ENCODE results near the gene PILRB. TPM values are rescaled to one million over a fixed set of nuclear protein-coding genes. Genes with fewer than 3 reads are reported as not detected.

Gene PILRB
- total and polyA plus RNA-seq, 2 of the 13 experiments (the other 11 are each of a cell fraction or from before 2014, with no cell fraction given), result 16.6 to 33.8 TPM

DNA sequence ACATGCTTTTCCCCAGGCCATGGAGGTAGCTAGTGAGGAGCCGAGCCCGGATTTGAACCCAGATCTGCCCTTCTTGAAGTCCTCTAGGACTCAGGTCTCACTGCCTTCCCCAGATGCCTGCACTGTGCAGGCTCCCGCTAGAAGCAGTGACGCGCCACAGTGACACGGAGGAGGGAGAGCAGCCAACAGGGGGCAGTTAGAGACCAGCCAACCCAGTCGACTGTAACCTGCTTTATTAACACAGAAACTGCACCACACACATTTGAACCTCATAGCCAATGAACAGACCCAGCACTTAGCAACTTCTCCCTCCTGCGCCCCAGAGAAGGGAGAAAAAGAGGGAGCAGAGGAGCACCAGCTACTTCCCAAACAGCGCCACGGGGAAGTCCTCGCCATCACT lies 42.7 kb downstream of the PILRB start (continued):
- TF ChIP-seq, protein P1, sequence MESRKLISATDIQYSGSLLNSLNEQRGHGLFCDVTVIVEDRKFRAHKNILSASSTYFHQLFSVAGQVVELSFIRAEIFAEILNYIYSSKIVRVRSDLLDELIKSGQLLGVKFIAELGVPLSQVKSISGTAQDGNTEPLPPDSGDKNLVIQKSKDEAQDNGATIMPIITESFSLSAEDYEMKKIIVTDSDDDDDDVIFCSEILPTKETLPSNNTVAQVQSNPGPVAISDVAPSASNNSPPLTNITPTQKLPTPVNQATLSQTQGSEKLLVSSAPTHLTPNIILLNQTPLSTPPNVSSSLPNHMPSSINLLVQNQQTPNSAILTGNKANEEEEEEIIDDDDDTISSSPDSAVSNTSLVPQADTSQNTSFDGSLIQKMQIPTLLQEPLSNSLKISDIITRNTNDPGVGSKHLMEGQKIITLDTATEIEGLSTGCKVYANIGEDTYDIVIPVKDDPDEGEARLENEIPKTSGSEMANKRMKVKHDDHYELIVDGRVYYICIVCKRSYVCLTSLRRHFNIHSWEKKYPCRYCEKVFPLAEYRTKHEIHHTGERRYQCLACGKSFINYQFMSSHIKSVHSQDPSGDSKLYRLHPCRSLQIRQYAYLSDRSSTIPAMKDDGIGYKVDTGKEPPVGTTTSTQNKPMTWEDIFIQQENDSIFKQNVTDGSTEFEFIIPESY (CRISPR knock-in tag; IDR thresholded peaks at IDR 0.05), result peak; percentile 61
- no peak for TF ChIP-seq HNRNPUL1 (IDR thresholded peaks at IDR 0.05; ENCODE audit: low read depth, low read length)
- TF ChIP-seq ZNF652 (CRISPR knock-in tag; IDR thresholded peaks at IDR 0.05; ENCODE audit: borderline replicate concordance, low read depth), result no peak
- TF ChIP-seq ZNF292 (CRISPR knock-in tag; IDR thresholded peaks at IDR 0.05; ENCODE audit: borderline replicate concordance, low read depth), result no peak

DNA sequence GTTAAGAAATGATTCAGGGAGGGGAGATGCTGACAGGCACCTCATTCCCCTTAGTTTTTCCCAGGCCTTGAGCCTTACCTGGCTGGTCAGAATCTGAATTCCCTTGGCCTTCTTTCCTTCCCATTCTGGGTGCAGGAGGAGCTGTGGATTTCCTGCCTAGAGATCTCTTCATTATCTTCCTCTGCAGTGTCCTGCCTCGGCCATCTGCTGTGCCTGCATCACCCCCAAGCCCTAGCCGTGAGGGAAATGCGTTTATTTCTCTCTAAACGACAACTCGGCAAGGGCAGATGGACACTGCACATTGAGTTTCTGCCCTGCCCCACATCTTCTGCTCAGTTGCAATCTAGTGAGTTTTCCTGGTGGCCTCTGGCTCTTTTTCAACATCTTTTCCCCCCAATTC lies 43.9 kb downstream of the PILRB start:
- intact Hi-C loops (cut with micrococcal nuclease; ENCODE audit: unreplicated experiment) (no loop called here), in situ Hi-C loops (cut with HindIII; ENCODE audit: extremely low pct_ligation_motif_present, low pct_unique_long_range_greater_than_20kb) (no loop called here)
- BruUV-seq (replicated peaks), result no TSS peak
- Histone ChIP-seq H3K4me3 (replicated peaks in 1 of 3; ENCODE audit: insufficient read depth in 1 of 3, low read depth in 2 of 3, low read length in 3 of 3) (no peak overlapping the region), H3K36me3 (replicated peaks in 1 of 2; ENCODE audit: control insufficient read depth in 1 of 2, insufficient read depth in 2 of 2, low read length in 2 of 2) (no peaks in the 10 kb centered on the region), H3K27ac (ENCODE audit: extremely low read length, insufficient read depth, low read length) (no peak overlapping the region), H4K20me1 (ENCODE audit: insufficient read depth, low read length) (no peaks in the 10 kb centered on the region), H3K4me2 (ENCODE audit: low read depth, low read length) (no peak overlapping the region), H2AFZ (ENCODE audit: low read length) (no peak overlapping the region), H3K4me1 (ENCODE audit: insufficient read depth, low read length) (peaks cover 17% of the 10 kb centered on the region), H3K9ac (ENCODE audit: insufficient read depth, low read depth, low read length) (no peak overlapping the region), H3K79me2 (ENCODE audit: insufficient read depth, low read length) (no peaks in the 10 kb centered on the region), H3K27me3 (ENCODE audit: control insufficient read depth in 1 of 2, insufficient read depth in 2 of 2, low read length in 2 of 2) (peaks cover 1 to 14% of the 10 kb centered on the region in 2 experiments; a peak in 3 of 5 replicates), H3K9me3 (ENCODE audit: low read length) (no peaks in the 10 kb centered on the region)
- ATAC-seq, result no peak
- FAIRE-seq, result no peak
- WGBS (ENCODE audit: low lambda C conversion rate), result 20% methylated on average over 5 of the region's 5 CpGs
- CTCF ChIA-PET (ENCODE audit: low intra/inter-chr PET ratio, low total read pairs), result no interaction called here
- DNase-seq (ENCODE audit: low spot score), result no peak
- TF ChIP-seq, protein P2, sequence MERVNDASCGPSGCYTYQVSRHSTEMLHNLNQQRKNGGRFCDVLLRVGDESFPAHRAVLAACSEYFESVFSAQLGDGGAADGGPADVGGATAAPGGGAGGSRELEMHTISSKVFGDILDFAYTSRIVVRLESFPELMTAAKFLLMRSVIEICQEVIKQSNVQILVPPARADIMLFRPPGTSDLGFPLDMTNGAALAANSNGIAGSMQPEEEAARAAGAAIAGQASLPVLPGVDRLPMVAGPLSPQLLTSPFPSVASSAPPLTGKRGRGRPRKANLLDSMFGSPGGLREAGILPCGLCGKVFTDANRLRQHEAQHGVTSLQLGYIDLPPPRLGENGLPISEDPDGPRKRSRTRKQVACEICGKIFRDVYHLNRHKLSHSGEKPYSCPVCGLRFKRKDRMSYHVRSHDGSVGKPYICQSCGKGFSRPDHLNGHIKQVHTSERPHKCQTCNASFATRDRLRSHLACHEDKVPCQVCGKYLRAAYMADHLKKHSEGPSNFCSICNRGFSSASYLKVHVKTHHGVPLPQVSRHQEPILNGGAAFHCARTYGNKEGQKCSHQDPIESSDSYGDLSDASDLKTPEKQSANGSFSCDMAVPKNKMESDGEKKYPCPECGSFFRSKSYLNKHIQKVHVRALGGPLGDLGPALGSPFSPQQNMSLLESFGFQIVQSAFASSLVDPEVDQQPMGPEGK (CRISPR knock-in tag; IDR thresholded peaks at IDR 0.05), result no peak
- no peak for TF ChIP-seq HDAC6 (IDR thresholded peaks at IDR 0.05; ENCODE audit: low read depth, low read length)
- TF ChIP-seq ZNF549 (CRISPR knock-in tag; IDR thresholded peaks at IDR 0.05), result no peak
- TF ChIP-seq TP53 (CRISPR knock-in tag; conservative IDR thresholded peaks at IDR 0.05), result no peak
- TF ChIP-seq ZBTB7A (CRISPR knock-in tag; IDR thresholded peaks at IDR 0.05), result no peak
- TF ChIP-seq RELA (CRISPR knock-in tag; IDR thresholded peaks at IDR 0.05), result no peak
- no peak for TF ChIP-seq NFKBIZ (CRISPR knock-in tag; IDR thresholded peaks at IDR 0.05)
- TF ChIP-seq POLR2AphosphoS2 (IDR thresholded peaks at IDR 0.05; ENCODE audit: low read depth, low read length), result no peak
- no peak for TF ChIP-seq JDP2 (CRISPR knock-in tag; IDR thresholded peaks at IDR 0.05; ENCODE audit: borderline replicate concordance)
- no peak for TF ChIP-seq ZNF720 (CRISPR knock-in tag; IDR thresholded peaks at IDR 0.05)
- TF ChIP-seq CENPX (CRISPR knock-in tag; IDR thresholded peaks at IDR 0.05), result no peak
- POLR2A ChIA-PET, result interaction anchor here (1.2 kb wide), 1 partner anchor 27 kb away, joined by 5 read pairs; the partner anchor contains the start of gene ZCWPW1
